Neutrophil (primary cell): ENCODE results near the gene NEU1.

Experiments used
- H3K27ac ChIP-seq: fragments of 200-600 bp; sonication (generic); 2 replicates; pipeline ENCODE4 v1.5.1; 2016; ENCODE audit warnings: mild to moderate bottlenecking, moderate library complexity
- H3K27me3 ChIP-seq: fragments of 200-600 bp; sonication (generic); 2 replicates; pipeline ENCODE4 v1.6.0; 2016; ENCODE audit warnings: mild to moderate bottlenecking
- H3K36me3 ChIP-seq: fragments of 200-600 bp; sonication (generic); 2 replicates; pipeline ENCODE4 v1.5.1; 2017
- H3K4me1 ChIP-seq, 2 experiments: fragments of 200-600 bp in 1 of 2; sonication (generic) in 1 of 2; 1 replicate in 1 of 2; 2 replicates in 1 of 2; pipeline versions ENCODE4 v1.5.1 to v1.6.1; 2013 to 2016; ENCODE audit warnings: low read depth in 1 of 2, low read length in 1 of 2, mild to moderate bottlenecking in 1 of 2, moderate library complexity in 1 of 2; ENCODE audit not compliant: control insufficient read depth in 1 of 2, insufficient read depth in 1 of 2
- H3K4me3 ChIP-seq, 2 experiments: fragments of 200-600 bp in 1 of 2; sonication (generic) in 1 of 2; 1 replicate in 1 of 2; 2 replicates in 1 of 2; pipeline ENCODE4 v1.5.1; 2013 to 2016; ENCODE audit warnings: low read depth in 1 of 2, low read length in 1 of 2, mild to moderate bottlenecking in 1 of 2, moderate library complexity in 1 of 2
- H3K9me3 ChIP-seq: fragments of 200-600 bp; sonication (generic); 2 replicates; pipeline ENCODE4 v1.5.1; 2016
- CTCF ChIP-seq: fragments of 200-600 bp; sonication (generic); IDR thresholded peaks from 2 replicates; pipeline ENCODE4 v1.5.1; 2016; ENCODE audit warnings: antibody characterized with exemption

Gene NEU1

GRCh38 chr6:31906122-31906521 lies 43.5 kb upstream of the NEU1 start:
- no peaks in the 10 kb centered on the region for H3K36me3 ChIP-seq
- no peaks in the 10 kb centered on the region for H3K9me3 ChIP-seq
- peaks cover 44% of the 10 kb centered on the region for H3K27me3 ChIP-seq
- no peak overlapping the region for H3K27ac ChIP-seq
- H3K4me3 ChIP-seq, result no peak overlapping the region
- TF ChIP-seq CTCF, result no peak
- peaks cover 16 to 17% of the 10 kb centered on the region in 2 experiments for H3K4me1 ChIP-seq

GRCh38 chr6:31905041-31905440 lies 42.4 kb upstream of the NEU1 start:
- Histone ChIP-seq H3K27me3 (peaks cover 44% of the 10 kb centered on the region), H3K4me1 (peaks cover 19 to 20% of the 10 kb centered on the region in 2 experiments), H3K4me3 (no peak overlapping the region), H3K36me3 (no peaks in the 10 kb centered on the region), H3K27ac (no peak overlapping the region), H3K9me3 (no peaks in the 10 kb centered on the region)
- TF ChIP-seq CTCF, result no peak

- no peaks in the 10 kb centered on the region for H3K9me3 ChIP-seq
- no peaks in the 10 kb centered on the region for H3K36me3 ChIP-seq
- no peak overlapping the region for H3K4me3 ChIP-seq
- H3K4me1 ChIP-seq, result peaks cover 24% of the 10 kb centered on the region in 2 experiments
- peaks cover 44% of the 10 kb centered on the region for H3K27me3 ChIP-seq
- no peak overlapping the region for H3K27ac ChIP-seq
- no peak for TF ChIP-seq CTCF
These were observed 41.3 kb upstream of the NEU1 start for GRCh38 chr6:31903957-31904356.

GRCh38 chr6:31901953-31902643 lies 39.5 kb upstream of the NEU1 start, which contains the start of gene ZBTB12:
ZBTB12 (minus strand) TSS chr6:31902086; CDS start chr6:31901305, 781 bp downstream.
- H3K9me3 ChIP-seq, result no peaks in the 10 kb centered on the region
- no peaks in the 10 kb centered on the region for H3K36me3 ChIP-seq
- H3K4me1 ChIP-seq, result peaks cover 35 to 37% of the 10 kb centered on the region in 2 experiments
- H3K27me3 ChIP-seq, result peaks cover 44% of the 10 kb centered on the region
- no peak for TF ChIP-seq CTCF
- peak within 1 kb of the TSS; percentile 13 for H3K27ac ChIP-seq
- H3K4me3 ChIP-seq, result peak within 1 kb of the TSS; percentile 70 to 72

GRCh38 chr6:31901415-31901952 lies 38.9 kb upstream of the NEU1 start:
- Histone ChIP-seq H3K36me3 (no peaks in the 10 kb centered on the region), H3K27me3 (peaks cover 39% of the 10 kb centered on the region), H3K4me3 (peak overlapping the region; percentile 70 to 72), H3K27ac (no peak overlapping the region), H3K9me3 (no peaks in the 10 kb centered on the region), H3K4me1 (peaks cover 35 to 37% of the 10 kb centered on the region in 2 experiments)
- no peak for TF ChIP-seq CTCF
